ENCODE data around the gene SWI5. TPM values are rescaled to one million over a fixed set of nuclear protein-coding genes. Genes with fewer than 3 reads are reported as not detected.

SWI5 gene
- total and polyA plus RNA-seq, 8 donors, result 6.3 to 20.2 (median 7.3) TPM

- no peak for DNase-seq
- no peaks in the 10 kb centered on the region for H3K36me3 ChIP-seq
- TF ChIP-seq, protein P1, sequence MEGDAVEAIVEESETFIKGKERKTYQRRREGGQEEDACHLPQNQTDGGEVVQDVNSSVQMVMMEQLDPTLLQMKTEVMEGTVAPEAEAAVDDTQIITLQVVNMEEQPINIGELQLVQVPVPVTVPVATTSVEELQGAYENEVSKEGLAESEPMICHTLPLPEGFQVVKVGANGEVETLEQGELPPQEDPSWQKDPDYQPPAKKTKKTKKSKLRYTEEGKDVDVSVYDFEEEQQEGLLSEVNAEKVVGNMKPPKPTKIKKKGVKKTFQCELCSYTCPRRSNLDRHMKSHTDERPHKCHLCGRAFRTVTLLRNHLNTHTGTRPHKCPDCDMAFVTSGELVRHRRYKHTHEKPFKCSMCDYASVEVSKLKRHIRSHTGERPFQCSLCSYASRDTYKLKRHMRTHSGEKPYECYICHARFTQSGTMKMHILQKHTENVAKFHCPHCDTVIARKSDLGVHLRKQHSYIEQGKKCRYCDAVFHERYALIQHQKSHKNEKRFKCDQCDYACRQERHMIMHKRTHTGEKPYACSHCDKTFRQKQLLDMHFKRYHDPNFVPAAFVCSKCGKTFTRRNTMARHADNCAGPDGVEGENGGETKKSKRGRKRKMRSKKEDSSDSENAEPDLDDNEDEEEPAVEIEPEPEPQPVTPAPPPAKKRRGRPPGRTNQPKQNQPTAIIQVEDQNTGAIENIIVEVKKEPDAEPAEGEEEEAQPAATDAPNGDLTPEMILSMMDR (IDR thresholded peaks at IDR 0.05), result no peak
- H3K9me3 ChIP-seq, result no peaks in the 10 kb centered on the region
- peaks cover 0 to 6% (median 6%) of the 10 kb centered on the region in 3 donors for H3K4me1 ChIP-seq
- ATAC-seq, result no peak
- FAIRE-seq, result no peak
- 87 to 89% methylated on average over 2 of the region's 2 CpGs for WGBS, 2 donors
- no peaks in the 10 kb centered on the region for H3K27me3 ChIP-seq
- no peak overlapping the region for H3K4me3 ChIP-seq
- H3K27ac ChIP-seq, result no peak overlapping the region
- intact Hi-C loops (cut with DNase I), result loop anchor here in 1 of 3 donors (10.0 kb wide), 1 partner anchor 48 kb away; the partner anchor contains the start of gene SLC27A4
Observed at GRCh38 chr9:128297221-128297773, 21.2 kb downstream of the SWI5 start.

GRCh38 chr9:128298535-128299482, 22.7 kb downstream of the SWI5 start:
- H3K9me3 ChIP-seq, result no peaks in the 10 kb centered on the region
- no peaks in the 10 kb centered on the region for H3K36me3 ChIP-seq
- H3K4me3 ChIP-seq, result no peak overlapping the region
- H3K27ac ChIP-seq, result no peak overlapping the region
- no peak for ATAC-seq
- WGBS, 2 donors, result 77 to 79% methylated on average over 20 of the region's 20 CpGs
- no peak for FAIRE-seq
- DNase-seq, result no peak
- intact Hi-C loops (cut with DNase I), result loop anchor here in 1 of 3 donors (10.0 kb wide), 1 partner anchor 46 kb away; the partner anchor contains the start of gene SLC27A4
- H3K27me3 ChIP-seq, result no peaks in the 10 kb centered on the region
- peaks cover 0 to 6% (median 6%) of the 10 kb centered on the region in 3 donors for H3K4me1 ChIP-seq
- TF ChIP-seq, protein P1 (IDR thresholded peaks at IDR 0.05), result no peak

DNA sequence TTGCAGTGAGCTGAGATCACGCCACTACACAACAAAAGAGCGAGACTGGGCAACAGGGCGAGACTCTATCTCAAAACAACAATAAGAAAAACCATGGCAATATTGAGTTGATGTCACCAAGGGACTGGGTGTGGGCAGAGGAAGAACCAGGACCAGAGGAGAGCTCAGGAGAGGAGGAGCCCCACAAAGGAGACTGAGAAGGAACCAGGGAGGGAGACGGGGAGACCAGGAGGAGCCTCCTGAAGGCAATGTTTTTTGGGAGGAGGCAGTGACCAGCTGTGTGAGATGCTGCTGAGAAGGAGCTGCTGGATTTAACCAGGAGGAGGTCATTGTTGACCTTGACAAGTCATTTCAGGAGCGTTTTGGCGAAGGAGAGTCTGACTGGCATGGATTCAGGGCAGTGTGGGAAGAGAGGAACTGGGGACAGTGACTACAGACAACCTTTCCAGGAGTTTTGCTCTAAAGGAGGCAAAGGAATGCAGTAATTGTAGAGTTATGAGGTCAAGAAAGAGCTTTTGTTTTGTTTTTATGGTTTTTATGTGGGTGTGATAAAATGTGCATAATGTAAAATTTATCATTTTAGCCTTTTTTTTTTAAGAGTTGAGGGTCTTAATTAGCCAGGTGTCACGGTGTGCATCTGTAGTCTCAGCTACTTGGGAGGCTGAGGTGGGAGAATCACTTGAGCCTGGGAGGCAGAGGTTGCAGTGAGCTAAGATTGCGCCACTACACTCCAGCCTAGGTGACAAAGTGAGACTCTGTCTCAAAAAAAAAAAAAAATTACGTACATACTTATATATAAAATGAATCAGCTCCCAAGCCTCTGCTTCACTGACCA, 28.3 kb downstream of the SWI5 start:
- Histone ChIP-seq H3K36me3 (peaks cover 0 to 6% (median 4%) of the 10 kb centered on the region in 3 donors), H3K4me3 (no peak overlapping the region), H3K27ac (no peak overlapping the region), H3K4me1 (no peaks in the 10 kb centered on the region), H3K27me3 (no peaks in the 10 kb centered on the region), H3K9me3 (no peaks in the 10 kb centered on the region)
- 68 to 78% methylated on average over 9 of the region's 9 CpGs for WGBS, 2 donors
- FAIRE-seq, result no peak
- intact Hi-C loops (cut with DNase I), result no loop called here
- no peak for DNase-seq
- no peak for ATAC-seq
- TF ChIP-seq, protein P1 (IDR thresholded peaks at IDR 0.05), result no peak

- TF ChIP-seq, protein P1 (IDR thresholded peaks at IDR 0.05), result no peak
- H3K4me3 ChIP-seq, result no peak overlapping the region
- H3K36me3 ChIP-seq, result peaks cover 0 to 12% (median 7%) of the 10 kb centered on the region in 3 donors
- no peaks in the 10 kb centered on the region for H3K9me3 ChIP-seq
- no peak for DNase-seq
- no peak for ATAC-seq
- WGBS, 2 donors, result 55 to 67% methylated on average over 5 of the region's 5 CpGs
- FAIRE-seq, result no peak
- no peaks in the 10 kb centered on the region for H3K4me1 ChIP-seq
- intact Hi-C loops (cut with DNase I), result no loop called here
- H3K27me3 ChIP-seq, result no peaks in the 10 kb centered on the region
- no peak overlapping the region for H3K27ac ChIP-seq
Observed at GRCh38 chr9:128304971-128305288, 28.9 kb downstream of the SWI5 start.
